Caco-2 (cell line): Measurements from ENCODE around the gene DDX42. TPM values are rescaled to one million over a fixed set of nuclear protein-coding genes. Genes with fewer than 3 reads are reported as not detected.

ENCODE experiments used
- BruUV-seq: library from RNA; stranded (reverse); fragments of 400-500 nt; replicated peaks from 2 replicates; lab custom pipeline; 2021; lab: Mats Ljungman, UMichigan
- CTCF ChIA-PET: fragments of 300-600 bp; sonication (Branson Sonifier 250); formaldehyde crosslinking; loops from one replicate; lab custom pipeline; 2022; ENCODE audit warnings: antibody characterized with exemption; lab: Charles Lee
- POLR2A ChIA-PET: fragments of 300-600 bp; sonication (Branson Sonifier 250); formaldehyde crosslinking; loops from one replicate; lab custom pipeline; 2022; ENCODE audit warnings: antibody characterized with exemption; lab: Charles Lee
- DNase-seq, 2 experiments: peaks; one replicate each; pipeline versions ENCODE4 v3.0.0 to v3.0.0-alpha.2; 2020 to 2022
- H3K27me3 ChIP-seq: replicated peaks from 2 replicates; pipeline ENCODE4 v1.6.0; 2011; ENCODE audit warnings: low read length; ENCODE audit not compliant: control insufficient read depth, insufficient read depth
- H3K36me3 ChIP-seq: 2 replicates; pipeline ENCODE4 v1.5.1; 2011; ENCODE audit warnings: low read length; ENCODE audit not compliant: control insufficient read depth, insufficient read depth
- H3K4me1 ChIP-seq: fragments of 250-450 bp; sonication (Bioruptor Pico); 2 replicates; pipeline ENCODE4 v1.5.1; 2020; ENCODE audit warnings: mild to moderate bottlenecking
- H3K4me3 ChIP-seq: 2 replicates; pipeline ENCODE4 v1.5.1; 2011; ENCODE audit warnings: low read depth, mild to moderate bottlenecking, control low read depth, low read length
- H3K9me3 ChIP-seq: fragments of 250-450 bp; sonication (Bioruptor Pico); 2 replicates; pipeline ENCODE4 v1.5.1; 2020; ENCODE audit warnings: mild to moderate bottlenecking, moderate library complexity
- H3K27ac Mint-ChIP-seq: one replicate; pipeline ENCODE4 v1.8.0; 2022; ENCODE audit warnings: mixed read lengths; ENCODE audit not compliant: unreplicated experiment
- H3K27me3 Mint-ChIP-seq: one replicate; pipeline ENCODE4 v1.8.0; 2022; ENCODE audit warnings: mixed read lengths; ENCODE audit not compliant: insufficient read depth, unreplicated experiment
- H3K36me3 Mint-ChIP-seq: one replicate; pipeline ENCODE4 v1.8.0; 2022; ENCODE audit warnings: mild to moderate bottlenecking, mixed read lengths; ENCODE audit not compliant: insufficient read depth, unreplicated experiment
- H3K4me1 Mint-ChIP-seq: one replicate; pipeline ENCODE4 v1.8.0; 2022; ENCODE audit warnings: low read depth, mixed read lengths; ENCODE audit not compliant: unreplicated experiment
- H3K4me3 Mint-ChIP-seq: one replicate; pipeline ENCODE4 v1.8.0; 2022; ENCODE audit warnings: mild to moderate bottlenecking, moderate library complexity, mixed read lengths; ENCODE audit not compliant: unreplicated experiment
- H3K9me3 Mint-ChIP-seq: one replicate; pipeline ENCODE4 v1.8.0; 2022; ENCODE audit warnings: mixed read lengths; ENCODE audit not compliant: unreplicated experiment
- intact Hi-C: fragments of 100-400 bp; cut with micrococcal nuclease; formaldehyde crosslinking; loops from one replicate; pipeline ENCODE4 v1.10.0; 2022; ENCODE audit not compliant: unreplicated experiment
- total RNA-seq: library from RNA; stranded (reverse); gene quantifications from 2 replicates; pipeline ENCODE4 v1.2.3, GENCODE V29; 2022
- TF ChIP-seq, protein P1 (sequence below), 2 experiments: fragments of 200-600 bp in 1 of 2; IDR thresholded peaks; 1 replicate in 1 of 2; 2 replicates in 1 of 2; pipeline versions ENCODE4 v1.5.1 to v1.8.0; 2011 to 2022; ENCODE audit warnings: antibody characterized with exemption in 1 of 2, control low read depth in 1 of 2, inconsistent platforms in 1 of 2, low read depth in 1 of 2, low read length in 1 of 2, mild to moderate bottlenecking in 1 of 2, moderate library complexity in 1 of 2; ENCODE audit not compliant: insufficient read depth in 1 of 2, severe bottlenecking in 1 of 2, unreplicated experiment in 1 of 2

The DDX42 gene
- total RNA-seq, 1 experiment from 2014 or later: 183 TPM

DNA sequence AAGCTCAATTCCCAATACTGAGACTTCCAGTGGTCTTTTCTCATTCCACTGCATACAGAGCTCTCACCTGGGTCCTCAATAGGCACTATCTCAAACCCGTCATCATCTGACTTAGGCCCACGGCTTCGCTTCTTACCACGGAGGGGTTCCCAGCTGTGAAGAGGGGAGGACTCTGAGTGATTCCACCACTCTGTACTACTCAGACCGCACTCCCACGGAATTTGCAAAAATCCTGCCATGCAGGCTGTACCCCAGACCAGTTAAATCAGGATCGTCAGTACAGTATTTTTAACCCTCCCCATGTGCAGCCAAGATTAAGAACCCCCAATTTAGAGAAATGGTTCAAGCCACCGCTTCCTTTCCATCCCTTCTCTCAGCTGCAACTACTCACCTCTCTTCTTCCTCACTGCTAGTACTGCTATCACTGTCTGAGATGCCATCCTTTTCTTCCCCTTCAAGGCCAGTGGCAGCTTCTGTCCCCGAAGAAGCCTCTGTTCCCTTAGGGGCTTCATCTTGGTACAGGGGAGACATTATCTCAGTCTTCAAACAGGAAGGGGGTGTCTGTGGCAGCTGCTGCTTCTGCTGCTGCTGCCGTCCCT is 47.1 kb downstream of the DDX42 start:
- TF ChIP-seq, protein P1, sequence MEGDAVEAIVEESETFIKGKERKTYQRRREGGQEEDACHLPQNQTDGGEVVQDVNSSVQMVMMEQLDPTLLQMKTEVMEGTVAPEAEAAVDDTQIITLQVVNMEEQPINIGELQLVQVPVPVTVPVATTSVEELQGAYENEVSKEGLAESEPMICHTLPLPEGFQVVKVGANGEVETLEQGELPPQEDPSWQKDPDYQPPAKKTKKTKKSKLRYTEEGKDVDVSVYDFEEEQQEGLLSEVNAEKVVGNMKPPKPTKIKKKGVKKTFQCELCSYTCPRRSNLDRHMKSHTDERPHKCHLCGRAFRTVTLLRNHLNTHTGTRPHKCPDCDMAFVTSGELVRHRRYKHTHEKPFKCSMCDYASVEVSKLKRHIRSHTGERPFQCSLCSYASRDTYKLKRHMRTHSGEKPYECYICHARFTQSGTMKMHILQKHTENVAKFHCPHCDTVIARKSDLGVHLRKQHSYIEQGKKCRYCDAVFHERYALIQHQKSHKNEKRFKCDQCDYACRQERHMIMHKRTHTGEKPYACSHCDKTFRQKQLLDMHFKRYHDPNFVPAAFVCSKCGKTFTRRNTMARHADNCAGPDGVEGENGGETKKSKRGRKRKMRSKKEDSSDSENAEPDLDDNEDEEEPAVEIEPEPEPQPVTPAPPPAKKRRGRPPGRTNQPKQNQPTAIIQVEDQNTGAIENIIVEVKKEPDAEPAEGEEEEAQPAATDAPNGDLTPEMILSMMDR (IDR thresholded peaks at IDR 0.05; ENCODE audit: insufficient read depth in 1 of 2, low read depth in 1 of 2, low read length in 1 of 2, severe bottlenecking in 1 of 2, unreplicated experiment in 1 of 2): no peak
- peaks cover 21% of the 10 kb centered on the region for H3K4me1 ChIP-seq
- CTCF ChIA-PET: no interaction called here
- BruUV-seq: TSS peak; percentile 7
- peaks cover 9% of the 10 kb centered on the region for H3K36me3 ChIP-seq
- H3K9me3 ChIP-seq: no peaks in the 10 kb centered on the region
- no peaks in the 10 kb centered on the region for H3K9me3 Mint-ChIP-seq
- peaks cover 20% of the 10 kb centered on the region for H3K4me1 Mint-ChIP-seq
- peaks cover 100% of the 10 kb centered on the region for H3K36me3 Mint-ChIP-seq
- peak overlapping the region; percentile 55 for H3K27ac Mint-ChIP-seq
- intact Hi-C loops: loop anchor here (10.0 kb wide), 1 partner anchor 126 kb away; no protein-coding TSS in a partner anchor
- POLR2A ChIA-PET: no interaction called here
- H3K4me3 Mint-ChIP-seq: no peak overlapping the region
- H3K27me3 Mint-ChIP-seq: no peaks in the 10 kb centered on the region
- H3K27me3 ChIP-seq: no peaks in the 10 kb centered on the region
- DNase-seq: no peak
- H3K4me3 ChIP-seq: no peak overlapping the region

- H3K27me3 ChIP-seq: no peaks in the 10 kb centered on the region
- H3K27ac Mint-ChIP-seq: peak overlapping the region; percentile 55
- peaks cover 100% of the 10 kb centered on the region for H3K36me3 Mint-ChIP-seq
- intact Hi-C loops: loop anchor here (10.0 kb wide), 1 partner anchor 127 kb away; no protein-coding TSS in a partner anchor
- POLR2A ChIA-PET: interaction anchor here (0.5 kb wide), 1 partner anchor 79 kb away, joined by 7 read pairs; no protein-coding TSS in a partner anchor
- no peak for DNase-seq
- BruUV-seq: no TSS peak
- H3K4me1 ChIP-seq: peaks cover 22% of the 10 kb centered on the region
- no peak overlapping the region for H3K4me3 Mint-ChIP-seq
- H3K9me3 Mint-ChIP-seq: no peaks in the 10 kb centered on the region
- H3K4me1 Mint-ChIP-seq: peaks cover 20% of the 10 kb centered on the region
- H3K9me3 ChIP-seq: no peaks in the 10 kb centered on the region
- CTCF ChIA-PET: no interaction called here
- peaks cover 9% of the 10 kb centered on the region for H3K36me3 ChIP-seq
- H3K4me3 ChIP-seq: no peak overlapping the region
- H3K27me3 Mint-ChIP-seq: no peaks in the 10 kb centered on the region
- TF ChIP-seq, protein P1 (IDR thresholded peaks at IDR 0.05; ENCODE audit: insufficient read depth in 1 of 2, low read depth in 1 of 2, low read length in 1 of 2, severe bottlenecking in 1 of 2, unreplicated experiment in 1 of 2): no peak
These were observed 47.8 kb downstream of the DDX42 start for GRCh38 chr17:63821804-63822203.

DNA sequence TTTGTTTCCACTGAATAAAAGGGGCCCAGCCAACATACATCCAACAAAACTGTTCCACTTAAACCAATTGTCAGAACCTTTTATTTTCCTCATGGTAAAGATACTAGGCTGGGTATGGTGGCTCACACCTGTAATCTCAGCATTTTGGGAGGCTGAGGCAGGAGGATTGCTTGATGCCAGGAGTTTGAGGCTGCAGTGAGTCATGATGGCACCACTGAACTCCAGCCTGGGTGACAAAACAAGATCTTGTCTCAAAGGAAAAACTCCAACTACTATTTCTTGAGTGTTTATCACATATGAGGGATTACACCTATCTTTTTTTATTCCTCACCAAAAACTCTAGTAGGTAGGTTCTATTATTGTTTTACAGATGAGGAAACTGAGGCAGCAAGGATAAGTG is 48.6 kb downstream of the DDX42 start:
- intact Hi-C loops: loop anchor here (10.0 kb wide), 1 partner anchor 128 kb away; no protein-coding TSS in a partner anchor
- DNase-seq: no peak
- ChIA-PET POLR2A (no interaction called here), CTCF (no interaction called here)
- no peaks in the 10 kb centered on the region for H3K9me3 Mint-ChIP-seq
- no peak overlapping the region for H3K27ac Mint-ChIP-seq
- Histone ChIP-seq H3K4me1 (peaks cover 22% of the 10 kb centered on the region), H3K4me3 (no peak overlapping the region), H3K36me3 (peaks cover 6% of the 10 kb centered on the region), H3K27me3 (no peaks in the 10 kb centered on the region), H3K9me3 (no peaks in the 10 kb centered on the region)
- no peak overlapping the region for H3K4me3 Mint-ChIP-seq
- H3K27me3 Mint-ChIP-seq: no peaks in the 10 kb centered on the region
- BruUV-seq: no TSS peak
- TF ChIP-seq, protein P1 (IDR thresholded peaks at IDR 0.05; ENCODE audit: insufficient read depth in 1 of 2, low read depth in 1 of 2, low read length in 1 of 2, severe bottlenecking in 1 of 2, unreplicated experiment in 1 of 2): no peak
- H3K36me3 Mint-ChIP-seq: peaks cover 100% of the 10 kb centered on the region
- peaks cover 20% of the 10 kb centered on the region for H3K4me1 Mint-ChIP-seq
